ENCODE results near the gene CAMK2N1. TPM values are rescaled to one million over a fixed set of nuclear protein-coding genes. Genes with fewer than 3 reads are reported as not detected.

CAMK2N1 gene
- total and polyA plus RNA-seq, 8 donors, result 3.4 to 40.7 (median 6.6) TPM

DNA sequence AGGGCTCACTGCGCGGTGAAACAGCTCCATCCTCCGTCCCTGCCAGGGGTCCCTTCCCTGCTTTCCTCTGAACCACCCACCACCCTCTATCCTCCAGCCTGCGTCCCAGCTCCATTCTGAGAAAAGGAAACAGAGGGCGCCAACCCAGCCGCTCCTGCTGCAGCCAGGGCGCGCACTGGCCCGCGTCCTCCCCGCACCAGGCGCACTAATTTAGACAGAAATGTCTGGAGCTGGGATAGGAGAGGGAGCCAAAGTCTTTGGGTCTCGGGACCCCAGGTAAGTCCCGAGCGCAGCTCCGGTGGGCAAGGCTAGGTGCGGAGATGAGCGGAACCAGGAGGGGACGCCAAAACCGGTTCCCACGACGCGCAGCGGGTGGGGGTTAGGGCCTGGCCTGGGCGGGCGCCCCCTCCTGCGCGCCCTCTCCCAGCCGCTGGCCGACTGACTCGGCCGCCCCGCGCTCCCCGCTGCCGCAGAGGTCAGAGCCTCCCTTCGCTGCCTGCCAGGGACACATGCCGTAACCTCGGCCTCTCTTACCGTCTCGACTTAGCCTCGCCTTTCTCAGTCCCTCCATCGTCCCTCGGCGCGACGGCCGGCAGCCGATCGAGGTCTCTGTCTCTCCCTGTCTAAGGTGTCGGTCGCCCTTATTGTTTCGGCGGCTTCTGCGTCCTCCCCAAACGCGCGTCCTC is 2.0 kb downstream of the CAMK2N1 start:
- Histone ChIP-seq H3K27ac (no peak overlapping the region), H3K27me3 (peaks cover 0 to 17% (median 2%) of the 10 kb centered on the region in 4 donors), H3K9me3 (no peaks in the 10 kb centered on the region), H3K4me3 (peak overlapping the region in 2 of 4 donors; percentile 40 to 41), H3K4me1 (peaks cover 0 to 11% (median 0%) of the 10 kb centered on the region in 3 donors), H3K36me3 (no peaks in the 10 kb centered on the region)
- intact Hi-C loops (cut with DNase I), result no loop called here
- no peak for TF ChIP-seq CTCF (IDR thresholded peaks at IDR 0.05)
- FAIRE-seq, result no peak
- WGBS, 2 donors, result 2 to 4% methylated on average over 44 to 58 of the region's 58 CpGs
- peak in 1 of 6 donors; percentile 68 for DNase-seq
- ATAC-seq, result peak in 3 of 4 donors; percentile 8 to 15 (median 10)

- peaks cover 0 to 11% (median 0%) of the 10 kb centered on the region in 3 donors for H3K4me1 ChIP-seq
- 36 to 37% methylated on average over 16 of the region's 16 CpGs for WGBS, 2 donors
- ATAC-seq, result no peak
- H3K36me3 ChIP-seq, result no peaks in the 10 kb centered on the region
- FAIRE-seq, result no peak
- H3K4me3 ChIP-seq, result peak overlapping the region in 2 of 4 donors; percentile 40 to 41
- H3K27ac ChIP-seq, result no peak overlapping the region
- no peak for TF ChIP-seq CTCF (IDR thresholded peaks at IDR 0.05)
- peaks cover 0 to 17% (median 2%) of the 10 kb centered on the region in 4 donors for H3K27me3 ChIP-seq
- intact Hi-C loops (cut with DNase I), result no loop called here
- H3K9me3 ChIP-seq, result no peaks in the 10 kb centered on the region
- no peak for DNase-seq
Measured at GRCh38 chr1:20483098-20483832, 2.7 kb downstream of the CAMK2N1 start.

GRCh38 chr1:20481643-20482498 is 4.1 kb downstream of the CAMK2N1 start:
- H3K9me3 ChIP-seq, result no peaks in the 10 kb centered on the region
- H3K27me3 ChIP-seq, result peaks cover 0 to 14% (median 1%) of the 10 kb centered on the region in 4 donors
- no peak for ATAC-seq
- no peak for FAIRE-seq
- peak overlapping the region in 1 of 4 donors; percentile 33 for H3K27ac ChIP-seq
- no peak for DNase-seq
- TF ChIP-seq CTCF (IDR thresholded peaks at IDR 0.05), result no peak
- intact Hi-C loops (cut with DNase I), result no loop called here
- H3K36me3 ChIP-seq, result no peaks in the 10 kb centered on the region
- 58 to 73% methylated on average over 10 of the region's 10 CpGs for WGBS, 2 donors
- no peak overlapping the region for H3K4me3 ChIP-seq
- peaks cover 0 to 9% (median 0%) of the 10 kb centered on the region in 3 donors for H3K4me1 ChIP-seq

DNA sequence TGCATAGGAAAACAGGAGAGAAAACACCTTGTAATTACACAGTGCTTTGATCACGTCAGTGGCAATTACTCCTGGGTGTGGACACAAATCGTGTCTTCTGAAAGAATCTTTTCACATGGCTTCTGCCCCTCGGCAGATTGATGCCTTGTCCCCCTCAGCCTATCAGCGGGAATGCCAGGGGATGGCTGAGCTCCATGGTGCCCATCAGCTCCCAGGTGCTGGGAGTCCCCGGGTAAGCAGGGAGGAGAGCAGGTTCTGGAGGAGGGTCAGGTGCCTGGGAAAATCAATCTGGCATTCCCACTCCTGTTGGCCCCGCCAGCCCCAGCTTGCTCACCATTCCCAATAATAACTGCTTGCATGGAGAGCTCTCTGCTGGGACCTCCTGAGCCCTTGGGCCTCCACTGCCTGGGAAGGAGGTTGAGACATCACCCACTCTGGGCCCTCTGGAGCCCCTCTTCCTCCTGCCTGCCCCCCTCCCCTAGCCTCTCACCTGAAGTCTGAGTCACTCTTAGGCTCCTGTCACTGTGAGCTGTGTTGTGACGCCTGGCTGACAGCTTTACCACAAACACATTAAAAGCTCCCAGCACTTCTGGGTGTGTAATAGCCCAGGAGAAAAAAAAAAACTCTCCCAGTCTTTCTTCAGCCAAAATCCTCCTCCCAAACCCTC is 4.9 kb downstream of the CAMK2N1 start:
- peak in 2 of 4 donors; percentile 26 to 37 for ATAC-seq
- no peaks in the 10 kb centered on the region for H3K36me3 ChIP-seq
- no peak overlapping the region for H3K4me3 ChIP-seq
- peaks cover 0 to 6% (median 0%) of the 10 kb centered on the region in 4 donors for H3K27me3 ChIP-seq
- FAIRE-seq, result no peak
- WGBS, 2 donors, result 26 to 34% methylated on average over 7 of the region's 7 CpGs
- H3K27ac ChIP-seq, result peak overlapping the region in 2 of 4 donors; percentile 33
- DNase-seq, result no peak
- TF ChIP-seq CTCF (IDR thresholded peaks at IDR 0.05), result no peak
- peaks cover 0 to 11% (median 5%) of the 10 kb centered on the region in 3 donors for H3K4me1 ChIP-seq
- H3K9me3 ChIP-seq, result no peaks in the 10 kb centered on the region
- intact Hi-C loops (cut with DNase I), result no loop called here

Data from pancreas (tissue), 10 donors.